ENCODE measurements around the gene UBAP1L. TPM values are rescaled to one million over a fixed set of nuclear protein-coding genes. Genes with fewer than 3 reads are reported as not detected.
A peak's percentile ranks its signal among the peaks of the same experiment; 100 is the strongest.

The UBAP1L gene
- total and polyA plus RNA-seq, 2 experiments from 2014 or later = 1.6 to 5.1 TPM

DNA sequence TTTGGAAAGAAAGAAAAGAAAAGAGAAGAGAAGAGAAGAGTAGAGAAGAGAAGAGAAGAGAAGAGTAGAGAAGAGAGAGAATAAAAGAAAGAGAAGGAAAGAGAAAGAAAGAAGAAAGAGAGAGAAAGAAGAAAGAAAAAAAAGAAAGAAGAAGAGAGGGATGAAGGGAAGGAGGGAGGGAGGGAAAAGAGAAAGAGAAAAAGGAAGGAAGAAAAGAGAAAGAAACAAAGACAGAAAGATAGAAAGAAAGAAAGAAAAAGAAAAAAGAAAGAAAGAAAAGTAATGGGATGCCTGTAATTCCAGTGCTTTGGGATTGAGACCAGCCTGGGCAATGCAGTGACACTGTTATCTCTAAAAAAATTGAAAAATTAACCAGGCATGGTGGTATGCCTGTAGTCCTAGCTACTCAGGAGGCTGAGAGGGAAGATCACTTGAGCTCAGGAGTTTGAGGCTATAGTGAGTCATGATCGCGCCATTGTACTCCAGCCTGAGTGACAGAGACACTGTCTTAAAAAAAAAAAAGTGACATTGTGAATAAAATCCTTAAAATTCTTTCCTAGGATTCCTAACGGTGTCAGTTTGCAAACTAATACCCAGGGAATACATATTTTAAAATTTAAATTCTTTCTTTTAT, 48.9 kb downstream of the UBAP1L start:
- peaks cover 37% of the 10 kb centered on the region for H3K4me1 ChIP-seq (ENCODE audit: low read depth)
- no peak overlapping the region for H3K4me3 ChIP-seq
- TF ChIP-seq, protein P1, sequence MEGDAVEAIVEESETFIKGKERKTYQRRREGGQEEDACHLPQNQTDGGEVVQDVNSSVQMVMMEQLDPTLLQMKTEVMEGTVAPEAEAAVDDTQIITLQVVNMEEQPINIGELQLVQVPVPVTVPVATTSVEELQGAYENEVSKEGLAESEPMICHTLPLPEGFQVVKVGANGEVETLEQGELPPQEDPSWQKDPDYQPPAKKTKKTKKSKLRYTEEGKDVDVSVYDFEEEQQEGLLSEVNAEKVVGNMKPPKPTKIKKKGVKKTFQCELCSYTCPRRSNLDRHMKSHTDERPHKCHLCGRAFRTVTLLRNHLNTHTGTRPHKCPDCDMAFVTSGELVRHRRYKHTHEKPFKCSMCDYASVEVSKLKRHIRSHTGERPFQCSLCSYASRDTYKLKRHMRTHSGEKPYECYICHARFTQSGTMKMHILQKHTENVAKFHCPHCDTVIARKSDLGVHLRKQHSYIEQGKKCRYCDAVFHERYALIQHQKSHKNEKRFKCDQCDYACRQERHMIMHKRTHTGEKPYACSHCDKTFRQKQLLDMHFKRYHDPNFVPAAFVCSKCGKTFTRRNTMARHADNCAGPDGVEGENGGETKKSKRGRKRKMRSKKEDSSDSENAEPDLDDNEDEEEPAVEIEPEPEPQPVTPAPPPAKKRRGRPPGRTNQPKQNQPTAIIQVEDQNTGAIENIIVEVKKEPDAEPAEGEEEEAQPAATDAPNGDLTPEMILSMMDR (IDR thresholded peaks at IDR 0.05; ENCODE audit: low read depth, low read length) = no peak
- DNase-seq (ENCODE audit: low read depth in 1 of 2, low spot score in 1 of 2) = no peak
- H3K9me3 ChIP-seq (ENCODE audit: low read depth) = no peaks in the 10 kb centered on the region
- H3K27me3 ChIP-seq = no peaks in the 10 kb centered on the region
- no peak overlapping the region for H3K27ac ChIP-seq
- no peaks in the 10 kb centered on the region for H3K36me3 ChIP-seq

DNA sequence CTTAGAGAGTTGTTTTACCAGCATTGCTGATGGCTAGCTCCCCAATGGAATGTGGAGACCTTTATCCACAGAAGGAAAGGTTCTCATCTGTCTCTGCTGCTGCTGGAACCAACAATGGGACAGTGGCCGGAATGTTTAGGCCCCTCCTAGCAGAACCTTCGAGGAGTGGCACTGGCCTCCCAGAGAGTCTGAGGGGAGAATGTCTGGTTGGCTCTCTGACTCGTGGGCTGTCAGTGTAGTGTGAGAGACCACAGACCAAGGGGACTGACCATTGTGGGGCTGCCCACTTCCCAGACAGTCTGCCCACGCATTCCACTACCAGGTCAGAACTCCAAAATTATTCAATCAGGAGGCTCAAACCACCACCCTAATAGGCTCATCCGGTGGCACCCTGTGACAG, 52.3 kb downstream of the UBAP1L start:
- no peak for DNase-seq (ENCODE audit: low read depth in 1 of 2, low spot score in 1 of 2)

DNA sequence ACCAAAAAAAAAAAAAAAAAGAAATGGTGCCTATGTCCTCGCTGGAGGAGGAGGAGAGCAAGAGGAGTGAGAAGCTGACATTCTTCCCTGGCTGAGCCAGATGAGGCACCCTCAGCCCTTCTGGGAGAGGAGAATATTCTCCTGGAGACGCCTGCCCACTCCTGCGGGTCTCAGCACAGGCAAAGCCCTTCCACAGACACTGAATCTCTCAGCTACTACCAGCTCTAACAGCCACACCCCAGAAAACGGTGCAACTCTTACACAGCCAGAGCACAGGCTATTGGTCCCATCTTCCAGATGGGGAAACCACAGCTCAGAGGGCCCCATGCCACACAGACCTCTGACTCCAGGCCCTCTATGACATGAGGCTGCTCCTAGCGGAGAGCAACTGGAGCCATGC, 52.9 kb downstream of the UBAP1L start:
- Histone ChIP-seq H3K36me3 (no peaks in the 10 kb centered on the region), H3K27me3 (no peaks in the 10 kb centered on the region)
- no peak for DNase-seq (ENCODE audit: low read depth in 1 of 2, low spot score in 1 of 2)

More for the DNA sequence above, 52.3 kb downstream of the UBAP1L start:
- TF ChIP-seq, protein P1 (IDR thresholded peaks at IDR 0.05; ENCODE audit: low read depth, low read length) = no peak
- peak overlapping the region; percentile 21 for H3K27ac ChIP-seq
- H3K4me3 ChIP-seq = no peak overlapping the region
- H3K4me1 ChIP-seq (ENCODE audit: low read depth) = peaks cover 21% of the 10 kb centered on the region
- no peaks in the 10 kb centered on the region for H3K36me3 ChIP-seq
- no peaks in the 10 kb centered on the region for H3K9me3 ChIP-seq (ENCODE audit: low read depth)
- no peaks in the 10 kb centered on the region for H3K27me3 ChIP-seq

GRCh38 chr15:65060641-65061397, 54.2 kb downstream of the UBAP1L start:
- TF ChIP-seq, protein P1 (IDR thresholded peaks at IDR 0.05; ENCODE audit: low read depth, low read length) = no peak
- Histone ChIP-seq H3K27ac (no peak overlapping the region), H3K4me1 (ENCODE audit: low read depth) (peaks cover 14% of the 10 kb centered on the region), H3K9me3 (ENCODE audit: low read depth) (no peaks in the 10 kb centered on the region), H3K36me3 (no peaks in the 10 kb centered on the region), H3K4me3 (no peak overlapping the region), H3K27me3 (no peaks in the 10 kb centered on the region)
- no peak for DNase-seq (ENCODE audit: low read depth in 1 of 2, low spot score in 1 of 2)

More for the DNA sequence above, 52.9 kb downstream of the UBAP1L start:
- Histone ChIP-seq H3K4me3 (no peak overlapping the region), H3K27ac (no peak overlapping the region), H3K4me1 (ENCODE audit: low read depth) (peaks cover 21% of the 10 kb centered on the region), H3K9me3 (ENCODE audit: low read depth) (no peaks in the 10 kb centered on the region)
- TF ChIP-seq, protein P1 (IDR thresholded peaks at IDR 0.05; ENCODE audit: low read depth, low read length) = no peak

DNA sequence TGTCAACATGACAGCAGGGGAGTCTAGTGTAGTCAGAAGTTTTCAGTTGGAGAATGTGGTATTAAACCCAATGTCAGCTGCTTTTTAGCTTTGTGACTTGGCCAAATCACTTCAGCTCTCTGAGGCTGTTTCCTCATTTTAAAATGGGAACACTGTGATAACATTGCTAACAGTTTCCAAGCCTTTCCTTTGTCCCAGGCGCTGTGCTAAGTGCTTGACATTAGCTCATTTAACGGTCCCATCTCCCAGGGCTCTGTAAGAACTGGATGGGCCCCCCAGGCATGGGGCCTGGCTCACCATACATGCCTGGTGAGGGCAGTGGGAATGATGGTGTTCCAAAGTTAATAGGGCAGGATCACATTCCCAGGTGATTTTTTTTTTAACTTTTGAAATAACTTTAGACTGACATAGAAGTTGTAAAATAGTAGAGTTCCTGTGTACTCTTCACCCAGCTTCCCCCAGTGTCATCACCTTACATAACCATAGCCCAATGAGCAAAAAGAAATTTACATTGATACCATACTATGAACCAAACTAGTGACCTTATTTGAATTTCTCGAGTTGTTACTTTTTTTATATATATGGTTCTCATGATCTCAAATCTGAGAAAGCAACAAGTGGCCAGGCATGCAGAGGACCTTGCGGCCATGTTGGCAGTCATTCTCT, 54.9 kb downstream of the UBAP1L start:
- Histone ChIP-seq H3K27ac (no peak overlapping the region), H3K27me3 (no peaks in the 10 kb centered on the region), H3K4me1 (ENCODE audit: low read depth) (peaks cover 6% of the 10 kb centered on the region), H3K4me3 (no peak overlapping the region), H3K9me3 (ENCODE audit: low read depth) (no peaks in the 10 kb centered on the region), H3K36me3 (no peaks in the 10 kb centered on the region)
- TF ChIP-seq, protein P1 (IDR thresholded peaks at IDR 0.05; ENCODE audit: low read depth, low read length) = no peak
- no peak for DNase-seq (ENCODE audit: low read depth in 1 of 2, low spot score in 1 of 2)
